Central memory CD8-positive, alpha-beta T cell (primary cell): ENCODE results near the gene ARHGAP6.
"Not testable (repeated sequence)": the region's sequence is repeated elsewhere in the genome, so short reads cannot be mapped to it uniquely, and the experiment has no call there.

Experiments used
- ATAC-seq: fragments of 150-1000 bp; cut with Tn5 transposase; replicated peaks from 2 replicates; pipeline ENCODE4 v1.10.0; 2022; ENCODE audit warnings: mild to moderate bottlenecking, moderate FRiP score, moderate number of reproducible peaks; ENCODE audit not compliant: poor library complexity, severe bottlenecking; ENCODE audit errors: extremely low read depth
- DNase-seq, 2 donors: peaks; one replicate each; pipeline ENCODE4 v3.0.0; 2021; ENCODE audit warnings: low spot score in 2 of 2
- H3K27ac Mint-ChIP-seq: one replicate; pipeline ENCODE4 v1.8.0; 2022; ENCODE audit warnings: low read depth, mild to moderate bottlenecking, moderate library complexity, mixed read lengths
- H3K27me3 Mint-ChIP-seq: one replicate; pipeline ENCODE4 v1.8.0; 2022; ENCODE audit warnings: mixed read lengths
- H3K36me3 Mint-ChIP-seq: one replicate; pipeline ENCODE4 v1.8.0; 2022; ENCODE audit warnings: mild to moderate bottlenecking, moderate library complexity, mixed read lengths; ENCODE audit not compliant: insufficient read depth
- H3K4me1 Mint-ChIP-seq: one replicate; pipeline ENCODE4 v1.8.0; 2022; ENCODE audit warnings: mixed read lengths
- H3K4me3 Mint-ChIP-seq: one replicate; pipeline ENCODE4 v1.8.0; 2022; ENCODE audit warnings: mild to moderate bottlenecking, moderate library complexity, mixed read lengths
- H3K9me3 Mint-ChIP-seq: one replicate; pipeline ENCODE4 v1.8.0; 2022; ENCODE audit warnings: mixed read lengths

ARHGAP6 gene

GRCh38 chrX:11254417-11255109 lies 411.2 kb downstream of the ARHGAP6 start:
- H3K4me1 Mint-ChIP-seq: no peaks in the 10 kb centered on the region
- H3K27me3 Mint-ChIP-seq: peaks cover 2% of the 10 kb centered on the region
- H3K4me3 Mint-ChIP-seq: no peak overlapping the region
- ATAC-seq (no peak), DNase-seq (no peak)
- H3K36me3 Mint-ChIP-seq: no peaks in the 10 kb centered on the region
- H3K9me3 Mint-ChIP-seq: peaks cover under 1% of the 10 kb centered on the region
- H3K27ac Mint-ChIP-seq: no peak overlapping the region

- Mint-ChIP-seq H3K36me3 (no peaks in the 10 kb centered on the region), H3K9me3 (no peaks in the 10 kb centered on the region), H3K27me3 (no peaks in the 10 kb centered on the region), H3K4me1 (no peaks in the 10 kb centered on the region), H3K27ac (no peak overlapping the region), H3K4me3 (no peak overlapping the region)
- DNase-seq (no peak), ATAC-seq (no peak)
These were observed 421.1 kb downstream of the ARHGAP6 start for GRCh38 chrX:11244636-11245035.

GRCh38 chrX:11242704-11243103 lies 423.0 kb downstream of the ARHGAP6 start:
- no peak overlapping the region for H3K27ac Mint-ChIP-seq
- no peaks in the 10 kb centered on the region for H3K9me3 Mint-ChIP-seq
- H3K27me3 Mint-ChIP-seq: no peaks in the 10 kb centered on the region
- no peak overlapping the region for H3K4me3 Mint-ChIP-seq
- DNase-seq (no peak), ATAC-seq (no peak)
- no peaks in the 10 kb centered on the region for H3K4me1 Mint-ChIP-seq
- H3K36me3 Mint-ChIP-seq: no peaks in the 10 kb centered on the region

GRCh38 chrX:11241720-11242119 lies 424.0 kb downstream of the ARHGAP6 start:
- no peak for ATAC-seq
- DNase-seq: no peak
- H3K27me3 Mint-ChIP-seq: no peaks in the 10 kb centered on the region
- H3K27ac Mint-ChIP-seq: no peak overlapping the region
- H3K4me1 Mint-ChIP-seq: no peaks in the 10 kb centered on the region
- no peaks in the 10 kb centered on the region for H3K36me3 Mint-ChIP-seq
- no peaks in the 10 kb centered on the region for H3K9me3 Mint-ChIP-seq
- H3K4me3 Mint-ChIP-seq: no peak overlapping the region

- Mint-ChIP-seq H3K4me3 (no peak overlapping the region), H3K27ac (no peak overlapping the region), H3K4me1 (no peaks in the 10 kb centered on the region), H3K36me3 (no peaks in the 10 kb centered on the region), H3K27me3 (no peaks in the 10 kb centered on the region), H3K9me3 (no peaks in the 10 kb centered on the region)
- DNase-seq (no peak), ATAC-seq (no peak)
These were observed 426.5 kb downstream of the ARHGAP6 start for GRCh38 chrX:11239230-11239629.

GRCh38 chrX:11235377-11235776 lies 430.3 kb downstream of the ARHGAP6 start:
- not testable (repeated sequence) for H3K4me3 Mint-ChIP-seq, H3K27me3 Mint-ChIP-seq, DNase-seq, ATAC-seq, H3K27ac Mint-ChIP-seq, H3K9me3 Mint-ChIP-seq, H3K4me1 Mint-ChIP-seq, H3K36me3 Mint-ChIP-seq

- H3K9me3 Mint-ChIP-seq: peaks cover 5% of the 10 kb centered on the region
- no peaks in the 10 kb centered on the region for H3K4me1 Mint-ChIP-seq
- DNase-seq (no peak), ATAC-seq (no peak)
- no peak overlapping the region for H3K27ac Mint-ChIP-seq
- no peak overlapping the region for H3K4me3 Mint-ChIP-seq
- H3K36me3 Mint-ChIP-seq: peaks cover 2% of the 10 kb centered on the region
- no peaks in the 10 kb centered on the region for H3K27me3 Mint-ChIP-seq
These were observed 450.4 kb downstream of the ARHGAP6 start for GRCh38 chrX:11215191-11215921.

- DNase-seq (no peak), ATAC-seq (no peak)
- H3K4me1 Mint-ChIP-seq: no peaks in the 10 kb centered on the region
- peaks cover 5% of the 10 kb centered on the region for H3K9me3 Mint-ChIP-seq
- no peaks in the 10 kb centered on the region for H3K27me3 Mint-ChIP-seq
- peaks cover 2% of the 10 kb centered on the region for H3K36me3 Mint-ChIP-seq
- H3K4me3 Mint-ChIP-seq: no peak overlapping the region
- no peak overlapping the region for H3K27ac Mint-ChIP-seq
These were observed 451.2 kb downstream of the ARHGAP6 start for GRCh38 chrX:11214346-11215190.

GRCh38 chrX:11212741-11213140 lies 453.0 kb downstream of the ARHGAP6 start:
- Mint-ChIP-seq H3K36me3 (peaks cover 2% of the 10 kb centered on the region), H3K9me3 (peaks cover 5% of the 10 kb centered on the region), H3K4me3 (no peak overlapping the region)

GRCh38 chrX:11210415-11210801 lies 455.3 kb downstream of the ARHGAP6 start:
- ATAC-seq (no peak), DNase-seq (no peak)
- no peaks in the 10 kb centered on the region for H3K4me1 Mint-ChIP-seq
- no peak overlapping the region for H3K27ac Mint-ChIP-seq
- no peak overlapping the region for H3K4me3 Mint-ChIP-seq
- no peaks in the 10 kb centered on the region for H3K27me3 Mint-ChIP-seq
- peaks cover 2% of the 10 kb centered on the region for H3K36me3 Mint-ChIP-seq
- peaks cover 5% of the 10 kb centered on the region for H3K9me3 Mint-ChIP-seq

More at GRCh38 chrX:11212741-11213140, 453.0 kb downstream of the ARHGAP6 start:
- DNase-seq (no peak), ATAC-seq (no peak)
- H3K27me3 Mint-ChIP-seq: no peaks in the 10 kb centered on the region
- H3K27ac Mint-ChIP-seq: no peak overlapping the region
- no peaks in the 10 kb centered on the region for H3K4me1 Mint-ChIP-seq

GRCh38 chrX:11209798-11210414 lies 455.8 kb downstream of the ARHGAP6 start:
- DNase-seq (no peak), ATAC-seq (no peak)
- Mint-ChIP-seq H3K27me3 (no peaks in the 10 kb centered on the region), H3K9me3 (peaks cover 5% of the 10 kb centered on the region), H3K4me3 (no peak overlapping the region), H3K36me3 (peaks cover 2% of the 10 kb centered on the region), H3K4me1 (no peaks in the 10 kb centered on the region), H3K27ac (no peak overlapping the region)

- ATAC-seq: no peak
- Mint-ChIP-seq H3K4me3 (no peak overlapping the region), H3K4me1 (no peaks in the 10 kb centered on the region)
These were observed 459.0 kb downstream of the ARHGAP6 start for GRCh38 chrX:11206716-11207115.

More at GRCh38 chrX:11206716-11207115, 459.0 kb downstream of the ARHGAP6 start:
- Mint-ChIP-seq H3K27me3 (no peaks in the 10 kb centered on the region), H3K27ac (no peak overlapping the region), H3K9me3 (no peaks in the 10 kb centered on the region), H3K36me3 (no peaks in the 10 kb centered on the region)
- DNase-seq: no peak
